ENCODE measurements around the gene ZNF774.
"Not testable (repeated sequence)": the region's sequence is repeated elsewhere in the genome, so short reads cannot be mapped to it uniquely, and the experiment has no call there.

The ZNF774 gene

DNA sequence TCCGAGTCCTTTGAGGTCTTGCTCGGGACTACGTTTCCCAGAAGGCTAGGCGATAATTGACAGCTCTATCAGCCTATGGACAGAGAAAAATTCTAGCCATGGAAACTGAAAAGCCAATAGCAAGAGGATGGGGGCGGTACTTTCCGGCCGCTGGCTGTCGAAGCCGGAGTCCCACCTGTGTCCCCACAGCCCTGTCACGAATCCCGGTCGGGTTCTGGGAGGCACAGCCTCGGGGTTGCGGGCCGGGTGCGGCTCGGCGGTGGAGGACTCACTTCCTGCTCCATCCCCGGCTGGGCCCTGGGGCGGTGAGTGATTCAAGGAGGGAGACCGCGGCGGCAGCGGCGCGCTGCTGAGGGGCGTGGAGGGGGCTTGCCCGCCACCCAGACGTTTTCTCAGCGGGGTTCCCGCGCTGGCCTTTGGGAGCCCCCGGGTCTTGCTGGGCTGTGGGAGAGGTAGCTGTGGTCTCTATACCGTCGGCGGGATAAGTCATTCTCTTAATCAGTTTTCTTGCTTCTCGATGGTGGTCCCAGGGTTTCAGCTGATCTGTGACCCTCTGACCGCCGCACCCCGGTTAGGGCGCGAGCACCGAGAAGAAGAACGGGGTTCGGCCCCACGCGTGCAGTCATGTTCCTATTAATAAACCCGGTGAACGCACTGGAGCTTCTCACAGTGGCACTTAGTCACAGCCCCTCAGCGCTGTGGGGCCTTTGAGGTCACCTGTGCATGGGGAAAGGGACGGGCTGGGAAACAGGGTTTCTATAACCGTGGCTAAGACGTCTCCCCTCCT lies at the start of gene ZNF774:
Gene ZNF774 (plus strand): TSS at position 178 of the 787 bp plus-strand sequence. CDS start 2,377 bp downstream, outside the sequence.
- peak; percentile 93 for DNase-seq

DNA sequence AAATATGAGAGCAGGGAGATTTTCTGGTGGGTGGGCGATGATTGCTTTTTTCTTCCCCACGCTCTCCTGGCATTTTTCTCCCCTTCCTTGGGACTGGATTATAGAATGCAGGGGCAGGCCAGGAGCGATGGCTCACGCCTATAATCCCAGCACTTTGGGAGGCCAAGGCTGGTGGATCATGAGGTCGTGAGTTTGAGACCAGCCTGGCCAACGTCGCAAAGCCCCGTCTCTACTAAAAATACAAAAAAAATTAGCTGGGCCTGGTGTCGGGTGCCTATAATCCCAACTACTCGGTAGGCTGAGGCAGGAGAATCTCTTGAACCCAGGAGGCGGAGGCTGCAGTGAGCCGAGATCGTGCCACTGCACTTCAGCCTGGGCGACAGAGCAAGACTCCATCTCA lies 46.7 kb upstream of the ZNF774 start:
- DNase-seq: not testable (repeated sequence)

DNA sequence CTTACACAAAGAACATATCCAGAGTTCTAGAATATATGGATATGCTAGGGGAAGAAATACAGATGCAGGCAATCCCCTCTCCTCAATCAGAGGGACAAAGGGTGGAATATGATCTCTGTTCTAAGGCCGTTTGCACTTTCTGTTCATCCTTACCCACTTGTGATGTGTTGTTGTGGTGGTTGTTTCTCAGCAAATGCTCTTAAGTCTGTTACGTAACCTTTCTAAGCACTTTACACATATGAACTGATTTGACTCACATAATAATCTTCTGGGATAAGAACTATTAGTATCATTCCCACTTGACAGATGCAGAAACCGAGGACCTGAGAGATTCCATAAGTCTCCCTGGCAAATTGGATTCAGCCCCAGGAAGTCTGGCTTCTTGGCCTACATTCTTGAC lies 46.2 kb upstream of the ZNF774 start:
- no peak for DNase-seq

- peak; percentile 25 for DNase-seq
Observed at GRCh38 chr15:90306560-90306959, 45.5 kb upstream of the ZNF774 start.

DNA sequence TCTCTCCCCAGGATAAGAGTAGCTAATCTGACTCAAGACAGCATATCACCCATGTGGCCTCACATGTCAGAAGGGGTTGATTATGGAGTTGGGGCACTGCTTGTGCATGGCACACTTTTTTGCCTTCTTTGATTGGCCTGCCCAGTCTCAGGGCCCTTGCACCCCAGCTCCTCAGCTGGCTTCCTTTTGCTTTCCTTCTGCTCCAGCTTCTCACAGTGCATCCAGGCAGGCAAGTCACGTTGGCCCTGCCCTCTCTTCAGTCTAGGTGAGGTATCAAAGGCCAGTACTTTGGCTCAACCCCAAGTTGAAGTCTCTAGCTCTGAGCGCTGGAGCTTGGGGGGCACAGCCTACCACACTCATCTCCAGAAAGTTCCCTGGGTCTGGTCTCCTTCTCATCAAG lies 44.4 kb upstream of the ZNF774 start:
- no peak for DNase-seq

DNA sequence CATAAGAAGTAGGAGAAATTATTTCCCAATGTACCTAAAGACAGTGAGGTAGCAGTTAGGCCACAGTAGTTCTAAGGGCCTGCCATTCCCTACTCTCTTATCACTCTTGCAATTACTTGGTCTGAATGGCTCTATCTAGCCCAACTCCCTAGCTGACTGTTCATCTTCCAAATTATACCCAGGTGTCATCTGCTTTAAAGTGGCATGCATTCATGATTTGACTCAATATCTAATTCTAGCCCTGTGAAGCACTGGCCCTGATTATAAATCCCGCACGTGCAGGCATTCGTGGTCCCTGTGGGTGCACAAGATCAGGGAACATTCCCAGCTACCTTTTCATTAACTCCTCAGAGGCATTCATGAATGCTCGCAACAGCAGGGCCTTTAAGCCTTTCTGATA lies 43.1 kb upstream of the ZNF774 start:
- DNase-seq: no peak

GRCh38 chr15:90315278-90315982 lies 36.7 kb upstream of the ZNF774 start:
- DNase-seq: no peak

DNA sequence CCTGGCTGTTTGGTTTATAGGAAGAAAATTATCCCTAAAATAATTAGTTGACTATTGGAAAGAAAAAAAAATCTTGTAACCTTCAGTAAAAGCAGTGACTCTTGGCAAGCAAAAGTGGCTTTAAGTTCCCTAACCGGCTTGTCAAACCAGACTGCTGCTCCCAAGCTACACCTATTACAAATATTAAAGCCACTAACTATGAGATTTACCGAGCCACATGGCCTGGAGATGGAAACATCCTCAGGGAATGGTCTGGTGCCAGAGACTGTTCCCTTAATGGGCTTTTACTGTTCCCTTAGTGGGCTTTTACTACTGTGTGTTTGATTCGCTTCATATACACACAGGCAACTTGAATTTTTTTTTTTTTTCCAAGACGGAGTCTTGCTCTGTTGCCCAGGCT lies 35.9 kb upstream of the ZNF774 start:
- no peak for DNase-seq

DNA sequence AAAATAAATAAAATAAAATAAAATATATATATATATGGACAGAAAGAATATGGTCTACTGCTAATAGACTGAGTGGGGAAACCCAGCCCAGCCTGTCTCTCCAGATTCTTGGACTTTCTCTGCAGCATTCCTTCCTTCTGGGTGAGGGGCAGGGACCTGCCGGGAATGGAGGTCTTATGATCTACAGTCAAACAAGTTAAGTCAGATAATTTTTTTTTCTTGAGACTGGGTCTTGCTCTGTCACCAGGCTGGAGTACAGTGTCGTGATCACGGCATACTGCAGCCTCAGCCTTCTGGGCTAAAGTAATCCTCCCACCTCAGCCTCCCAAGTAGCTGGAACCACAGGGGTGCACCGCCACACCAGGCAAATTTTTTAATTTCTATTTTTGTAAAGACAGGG lies 33.5 kb upstream of the ZNF774 start:
- no peak for DNase-seq

GRCh38 chr15:90320062-90320884 lies 31.8 kb upstream of the ZNF774 start:
- peak; percentile 74 for DNase-seq

DNA sequence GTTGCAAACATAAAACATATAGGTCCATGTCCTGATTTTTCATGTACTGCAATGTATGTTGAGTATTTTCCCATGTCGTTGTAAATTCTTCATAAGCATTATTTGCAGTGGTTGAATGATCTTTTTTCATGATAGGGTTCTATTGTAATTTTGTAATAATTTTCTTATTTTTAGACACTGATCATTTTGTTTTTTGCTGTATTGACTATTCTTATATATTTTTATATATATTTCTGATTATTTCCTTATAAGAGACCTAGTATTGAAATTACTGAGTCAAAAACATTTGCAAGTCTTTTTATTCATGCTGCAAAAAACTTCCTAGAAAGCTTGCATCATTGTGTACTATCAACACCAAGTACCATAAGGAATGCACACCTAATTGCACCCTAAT lies 31.2 kb upstream of the ZNF774 start:
- DNase-seq: no peak

DNA sequence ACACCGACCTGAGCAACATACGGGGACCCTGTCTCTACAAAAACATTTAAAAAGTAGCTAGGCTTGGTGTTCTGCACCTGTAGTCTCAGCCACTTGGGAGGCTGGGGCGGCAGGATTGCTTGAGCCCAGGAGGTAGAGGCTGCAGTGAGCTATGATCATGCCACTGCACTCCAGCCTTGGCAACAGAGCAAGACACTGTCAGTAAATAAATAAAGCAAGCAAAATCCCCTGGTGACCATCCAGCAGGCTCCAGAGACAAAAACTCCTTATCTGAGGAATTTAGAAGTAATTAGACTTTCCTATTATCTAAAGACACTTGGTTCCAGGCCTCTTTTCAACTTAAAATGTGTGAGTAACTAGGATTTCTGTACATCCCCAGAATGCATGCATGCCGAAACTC lies 29.5 kb upstream of the ZNF774 start:
- DNase-seq: no peak

GRCh38 chr15:90325726-90326125 lies 26.4 kb upstream of the ZNF774 start:
- no peak for DNase-seq

DNA sequence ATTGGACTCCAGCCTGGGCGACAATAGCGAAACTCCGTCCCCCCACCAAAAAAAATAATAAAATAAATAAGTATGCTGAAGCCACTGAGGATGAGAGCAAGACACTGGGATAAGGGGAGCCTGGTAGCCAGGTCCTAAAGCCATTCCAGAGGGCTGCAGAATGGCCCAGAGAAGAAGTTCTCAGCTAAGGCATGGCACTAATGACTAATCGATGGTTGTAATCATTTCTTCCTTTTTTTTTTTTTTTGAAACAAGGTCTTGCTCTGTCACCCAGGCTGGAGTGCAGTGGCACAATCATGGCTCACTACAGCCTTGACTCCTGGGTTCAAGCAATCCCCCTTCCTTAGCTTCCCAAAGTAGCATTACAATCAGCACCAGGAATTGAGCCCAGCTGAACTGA lies 25.6 kb upstream of the ZNF774 start:
- DNase-seq: no peak

DNA sequence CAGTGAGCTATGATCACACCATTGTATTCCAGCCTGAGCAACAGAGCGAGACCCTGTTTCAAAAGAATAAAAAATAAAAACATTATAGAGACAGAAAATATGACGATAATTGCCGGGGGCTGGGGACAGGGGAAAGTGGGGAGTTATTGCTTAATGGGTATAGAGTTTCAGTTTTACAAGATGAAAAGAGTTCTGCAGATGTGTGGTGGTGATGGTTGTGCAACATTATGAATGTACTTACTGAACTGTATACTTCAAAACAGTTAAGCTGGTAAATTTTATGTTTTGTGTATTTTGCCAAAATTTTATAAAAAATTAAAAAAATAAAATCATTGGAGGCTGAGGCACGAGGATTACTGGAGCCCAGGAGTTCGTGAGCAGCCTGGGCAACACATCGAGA lies 24.8 kb upstream of the ZNF774 start:
- DNase-seq: no peak

DNA sequence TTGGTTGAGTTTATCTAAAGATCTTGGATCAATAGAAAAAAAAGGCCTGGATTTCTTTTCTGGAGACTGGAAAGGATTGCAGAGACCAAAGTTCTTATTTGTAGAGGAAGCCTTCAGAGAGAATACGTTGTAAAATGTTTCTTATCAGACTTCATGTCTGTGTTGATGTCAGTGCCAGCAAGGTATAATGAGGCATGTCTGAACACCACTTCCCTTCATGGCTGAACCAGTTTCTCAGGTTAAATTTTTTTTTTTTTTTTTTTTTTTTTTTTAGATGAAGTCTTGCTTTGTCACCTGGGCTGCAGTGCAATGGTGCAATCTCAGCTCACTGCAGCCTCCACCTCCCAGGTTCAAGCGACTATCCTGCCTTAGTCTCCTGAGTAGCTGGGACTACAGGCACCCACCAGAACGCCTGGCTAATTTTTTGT lies 17.8 kb upstream of the ZNF774 start:
- DNase-seq: no peak

DNA sequence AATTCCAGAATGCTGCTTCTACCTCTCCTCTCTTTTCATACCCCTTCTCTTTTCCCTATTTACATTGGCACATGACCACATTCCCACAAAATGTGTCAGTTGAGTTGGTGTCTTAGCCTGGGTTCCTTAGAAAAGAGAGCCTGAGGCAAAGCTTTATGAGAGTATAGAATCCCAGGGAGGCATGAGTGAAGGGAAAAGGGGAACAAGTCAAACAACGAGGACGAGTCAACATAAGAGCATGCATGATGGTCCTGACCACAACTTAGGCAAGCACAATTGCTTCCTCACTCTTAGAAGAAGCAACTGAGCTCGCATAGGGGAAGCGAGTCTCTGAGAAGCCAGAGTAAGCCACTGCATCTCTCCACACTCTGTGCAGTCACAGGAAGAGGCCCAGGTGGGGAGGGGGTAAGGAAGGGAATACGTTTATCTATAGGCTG lies 15.4 kb upstream of the ZNF774 start:
- DNase-seq: peak; percentile 38

GRCh38 chr15:90337256-90337655 lies 14.8 kb upstream of the ZNF774 start:
- no peak for DNase-seq

- DNase-seq: no peak
Observed at GRCh38 chr15:90338532-90338931, 13.6 kb upstream of the ZNF774 start.

GRCh38 chr15:90340345-90340744 lies 11.7 kb upstream of the ZNF774 start:
- DNase-seq: no peak

- DNase-seq: no peak
Observed at GRCh38 chr15:90343302-90343790, 8.7 kb upstream of the ZNF774 start.

DNA sequence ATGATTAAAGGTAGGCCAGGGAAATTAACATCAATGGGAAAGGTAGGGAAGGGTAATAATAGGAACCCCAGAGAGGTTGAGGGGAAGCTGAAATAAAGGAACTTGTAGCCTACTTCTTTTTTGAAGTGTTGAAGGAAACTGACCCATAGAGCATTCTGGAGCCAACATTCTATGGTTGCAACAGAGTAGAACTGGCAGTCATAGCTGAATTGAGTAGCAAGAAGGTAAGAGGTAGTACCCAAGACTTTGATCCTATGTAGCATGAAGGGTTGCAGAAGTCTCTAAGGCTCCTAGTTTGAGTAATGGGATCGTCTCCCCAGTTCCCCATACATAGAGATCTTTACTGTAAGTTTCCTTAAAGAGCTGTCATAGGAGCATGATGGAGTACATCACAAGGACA lies 7.4 kb upstream of the ZNF774 start:
- DNase-seq: no peak

DNA sequence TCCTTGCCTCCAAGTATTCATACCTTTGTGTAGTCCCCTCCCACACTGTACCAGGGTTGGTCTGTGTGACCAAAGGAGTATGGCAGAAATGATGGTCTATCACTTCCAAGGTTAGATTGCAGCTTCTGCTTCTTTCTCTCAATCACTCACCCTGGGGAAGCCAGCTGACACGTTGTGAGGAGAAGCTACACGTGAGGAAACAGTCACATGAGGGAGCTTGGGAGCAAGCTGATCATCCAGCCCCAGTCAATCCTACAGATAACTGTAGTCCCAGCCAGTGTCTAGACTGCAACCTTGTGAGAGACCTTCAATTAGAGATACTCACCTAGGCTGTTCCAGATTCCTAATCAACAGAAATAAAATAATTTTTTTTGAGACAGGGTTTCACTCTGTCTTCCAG lies 6.2 kb upstream of the ZNF774 start:
- DNase-seq: no peak

Measured in CD4-positive, alpha-beta T cell treated with Interleukin-6 for 4 hours (primary cell).